Transverse colon (tissue), 4 donors: ENCODE data around the gene PYGL. TPM values are rescaled to one million over a fixed set of nuclear protein-coding genes. Genes with fewer than 3 reads are reported as not detected.

Experiments
- DNase-seq: peaks from one replicate; pipeline ENCODE4 v3.0.0-alpha.2; 2019
- H3K27ac ChIP-seq, 4 donors: fragments of 200-600 bp; sonication (generic); 2 replicates each; pipeline ENCODE4 v1.5.1; 2016 to 2018; ENCODE audit warnings: inconsistent platforms in 4 of 4
- H3K27me3 ChIP-seq: fragments of 200-600 bp; sonication (generic); 2 replicates; pipeline ENCODE4 v1.5.1; 2017; ENCODE audit warnings: inconsistent platforms
- H3K36me3 ChIP-seq, 4 donors: fragments of 200-600 bp; sonication (generic); 2 replicates each; pipeline ENCODE4 v1.5.1; 2017 to 2019; ENCODE audit warnings: inconsistent platforms in 4 of 4
- H3K4me1 ChIP-seq, 4 donors: fragments of 200-600 bp; sonication (generic); 2 replicates each; pipeline ENCODE4 v1.5.1; 2017 to 2020; ENCODE audit warnings: inconsistent platforms in 4 of 4
- H3K4me3 ChIP-seq, 4 donors: fragments of 200-600 bp; sonication (generic); 1 replicate in 1 of 4; 2 replicates in 3 of 4; pipeline versions ENCODE4 v1.5.1 to v1.6.1; 2017 to 2019; ENCODE audit warnings: inconsistent platforms in 4 of 4
- H3K9me3 ChIP-seq, 2 donors: fragments of 200-600 bp; sonication (generic); 2 replicates each; pipeline ENCODE4 v1.5.1; 2017 to 2019; ENCODE audit warnings: inconsistent platforms in 2 of 2
- EP300 ChIP-seq: sonication (generic); formaldehyde crosslinking; IDR thresholded peaks from one replicate; pipeline ENCODE4 v1.6.1; 2017; ENCODE audit warnings: antibody characterized with exemption, low read depth
- POLR2A ChIP-seq: fragments of 450-650 bp; IDR thresholded peaks from one replicate; pipeline ENCODE4 v1.6.1; 2016; ENCODE audit warnings: antibody characterized with exemption, mild to moderate bottlenecking, moderate library complexity
- POLR2AphosphoS5 ChIP-seq, 3 donors: sonication (generic); formaldehyde crosslinking; IDR thresholded peaks; one replicate each; pipeline ENCODE4 v1.6.1; 2016; ENCODE audit warnings: antibody characterized with exemption in 3 of 3
- WGBS, 2 donors: methylation state at CpG; one replicate each; pipeline ENCODE4 v1.1.5; 2018; ENCODE audit warnings: low coverage in 1 of 2; 5-methylcytosine and 5-hydroxymethylcytosine counted together
- in situ Hi-C, 4 donors: fragments of 200-750 bp; cut with MboI; loops; one replicate each; pipeline versions ENCODE4 v1.15.0 to v1.15.1; 2017; ENCODE audit warnings: low sequenced_read_pairs in 3 of 4, low pct_ligation_motif_present in 1 of 4, low pct_unique_long_range_greater_than_20kb in 1 of 4
- intact Hi-C: fragments of 100-400 bp; cut with DNase I; formaldehyde crosslinking; loops from one replicate; pipeline ENCODE4 v1.15.1; 2023; ENCODE audit warnings: low total_unique reads
- total RNA-seq, 4 donors: library from RNA; depleted of rRNA; stranded (reverse); fragments of >200 nt; gene quantifications; one replicate each; pipeline ENCODE4 v1.1.0, GENCODE V29; 2016
- TF ChIP-seq, protein P1 (sequence below), 5 experiments: fragments of 200-600 bp in 3 of 5; fragments of 450-650 bp in 2 of 5; sonication (generic) in 3 of 5; IDR thresholded peaks; 1 replicate in 2 of 5; 2 replicates in 3 of 5; pipeline ENCODE4 v1.5.1; 2016 to 2017; ENCODE audit warnings: antibody characterized with exemption in 5 of 5, inconsistent platforms in 3 of 5, mild to moderate bottlenecking in 2 of 5, moderate library complexity in 1 of 5

The PYGL gene
- total RNA-seq, 4 donors from 2014 or later: 10.8 to 51.8 (median 26.0) TPM

GRCh38 chr14:50917449-50917848, 26.8 kb downstream of the PYGL start:
- Histone ChIP-seq H3K27me3 (no peaks in the 10 kb centered on the region), H3K36me3 (peaks cover 0 to 43% (median 9%) of the 10 kb centered on the region in 4 donors), H3K27ac (no peak overlapping the region), H3K4me1 (no peaks in the 10 kb centered on the region), H3K9me3 (no peaks in the 10 kb centered on the region), H3K4me3 (no peak overlapping the region)
- in situ Hi-C loops (no loop called here), intact Hi-C loops (no loop called here)
- DNase-seq: no peak
- TF ChIP-seq POLR2AphosphoS5 (IDR thresholded peaks at IDR 0.05): no peak
- TF ChIP-seq, protein P1, sequence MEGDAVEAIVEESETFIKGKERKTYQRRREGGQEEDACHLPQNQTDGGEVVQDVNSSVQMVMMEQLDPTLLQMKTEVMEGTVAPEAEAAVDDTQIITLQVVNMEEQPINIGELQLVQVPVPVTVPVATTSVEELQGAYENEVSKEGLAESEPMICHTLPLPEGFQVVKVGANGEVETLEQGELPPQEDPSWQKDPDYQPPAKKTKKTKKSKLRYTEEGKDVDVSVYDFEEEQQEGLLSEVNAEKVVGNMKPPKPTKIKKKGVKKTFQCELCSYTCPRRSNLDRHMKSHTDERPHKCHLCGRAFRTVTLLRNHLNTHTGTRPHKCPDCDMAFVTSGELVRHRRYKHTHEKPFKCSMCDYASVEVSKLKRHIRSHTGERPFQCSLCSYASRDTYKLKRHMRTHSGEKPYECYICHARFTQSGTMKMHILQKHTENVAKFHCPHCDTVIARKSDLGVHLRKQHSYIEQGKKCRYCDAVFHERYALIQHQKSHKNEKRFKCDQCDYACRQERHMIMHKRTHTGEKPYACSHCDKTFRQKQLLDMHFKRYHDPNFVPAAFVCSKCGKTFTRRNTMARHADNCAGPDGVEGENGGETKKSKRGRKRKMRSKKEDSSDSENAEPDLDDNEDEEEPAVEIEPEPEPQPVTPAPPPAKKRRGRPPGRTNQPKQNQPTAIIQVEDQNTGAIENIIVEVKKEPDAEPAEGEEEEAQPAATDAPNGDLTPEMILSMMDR (IDR thresholded peaks at IDR 0.05): no peak
- no peak for TF ChIP-seq POLR2A
- TF ChIP-seq EP300: no peak
- 86% methylated on average over 6 of the region's 6 CpGs; no CpG with 5 or more reads in 1 of the 2 donors for WGBS, 2 donors

DNA sequence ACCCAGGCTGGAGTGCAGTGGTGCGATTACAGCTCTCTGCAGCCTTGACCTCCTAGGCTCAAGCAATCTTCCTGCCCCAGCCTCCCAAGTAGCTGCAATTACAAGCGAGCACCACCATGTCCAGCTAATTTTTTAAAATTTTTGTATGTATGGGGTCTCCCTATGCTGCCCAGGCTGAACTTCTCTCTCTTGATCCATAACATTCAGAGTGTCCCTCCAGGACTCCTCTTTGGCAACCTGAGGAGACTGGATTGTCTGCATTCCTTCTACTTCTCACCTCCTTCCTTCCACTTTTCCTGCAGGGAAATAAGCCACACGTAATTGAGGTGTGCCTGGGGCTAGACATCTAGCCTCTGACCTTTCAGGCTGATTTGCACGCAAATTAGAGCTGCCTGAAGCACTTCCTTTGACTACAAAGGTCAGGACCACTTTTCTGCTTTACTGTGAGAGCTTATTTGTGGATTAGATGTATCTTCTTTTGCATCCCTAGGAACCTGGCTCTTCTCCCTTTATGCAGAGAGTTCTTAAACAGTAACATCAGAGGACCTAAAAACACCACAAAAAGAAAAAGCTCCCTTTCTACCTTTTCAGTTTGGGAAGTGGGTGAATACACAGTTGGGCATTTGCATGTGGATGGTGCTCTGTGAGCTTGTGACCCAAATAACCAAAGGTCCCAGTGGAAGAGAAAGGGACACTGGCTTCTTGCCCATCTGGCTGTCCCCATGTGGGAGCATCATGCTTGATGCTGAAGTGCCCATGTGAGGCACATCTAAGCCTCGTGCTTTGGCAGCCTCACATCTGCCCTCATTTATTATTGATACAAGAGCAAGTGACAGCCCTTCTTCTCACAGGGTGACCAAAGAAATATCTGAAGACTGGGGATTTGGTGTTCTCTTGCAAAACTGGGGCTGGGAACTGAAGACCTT, 33.5 kb downstream of the PYGL start:
- H3K4me1 ChIP-seq: no peaks in the 10 kb centered on the region
- H3K36me3 ChIP-seq: peaks cover 0 to 61% (median 13%) of the 10 kb centered on the region in 4 donors
- 75 to 90% methylated on average over 2 to 5 of the region's 5 CpGs for WGBS, 2 donors
- TF ChIP-seq POLR2AphosphoS5 (IDR thresholded peaks at IDR 0.05) (no peak), POLR2A (no peak), EP300 (no peak)
- TF ChIP-seq, protein P1 (IDR thresholded peaks at IDR 0.05): no peak
- DNase-seq: no peak
- H3K4me3 ChIP-seq: no peak overlapping the region
- no peaks in the 10 kb centered on the region for H3K9me3 ChIP-seq
- in situ Hi-C loops: no loop called here
- no peak overlapping the region for H3K27ac ChIP-seq
- intact Hi-C loops: no loop called here
- no peaks in the 10 kb centered on the region for H3K27me3 ChIP-seq

- DNase-seq: no peak
- intact Hi-C loops: no loop called here
- in situ Hi-C loops: no loop called here
- Histone ChIP-seq H3K36me3 (peaks cover 0 to 28% (median 4%) of the 10 kb centered on the region in 4 donors), H3K27me3 (no peaks in the 10 kb centered on the region), H3K4me1 (no peaks in the 10 kb centered on the region), H3K27ac (no peak overlapping the region), H3K4me3 (no peak overlapping the region), H3K9me3 (no peaks in the 10 kb centered on the region)
- 77 to 79% methylated on average over 5 of the region's 5 CpGs for WGBS, 2 donors
- TF ChIP-seq EP300 (no peak), POLR2AphosphoS5 (IDR thresholded peaks at IDR 0.05) (no peak), POLR2A (no peak)
- TF ChIP-seq, protein P1 (IDR thresholded peaks at IDR 0.05): no peak
These were observed 37.8 kb downstream of the PYGL start for GRCh38 chr14:50906326-50907065.

- Histone ChIP-seq H3K36me3 (peaks cover 0 to 16% (median 4%) of the 10 kb centered on the region in 4 donors), H3K4me1 (no peaks in the 10 kb centered on the region), H3K27ac (no peak overlapping the region), H3K9me3 (no peaks in the 10 kb centered on the region), H3K27me3 (no peaks in the 10 kb centered on the region), H3K4me3 (no peak overlapping the region)
- in situ Hi-C loops (no loop called here), intact Hi-C loops (no loop called here)
- DNase-seq: no peak
- TF ChIP-seq POLR2AphosphoS5 (IDR thresholded peaks at IDR 0.05) (no peak), POLR2A (no peak), EP300 (no peak)
- TF ChIP-seq, protein P1 (IDR thresholded peaks at IDR 0.05): no peak
These were observed 39.6 kb downstream of the PYGL start for GRCh38 chr14:50904719-50905118.
